ENCODE measurements around the gene GAMT. TPM values are rescaled to one million over a fixed set of nuclear protein-coding genes. Genes with fewer than 3 reads are reported as not detected.

Gene GAMT
- total and polyA plus RNA-seq, 2 of the 13 experiments (the other 11 are each of a cell fraction or from before 2014, with no cell fraction given), result 115 to 124 TPM

GRCh38 chr19:1438035-1438932, 36.9 kb upstream of the GAMT start, which contains the start of gene RPS15 (continued):
- TF ChIP-seq SAFB2 (CRISPR knock-in tag; IDR thresholded peaks at IDR 0.05; ENCODE audit: borderline replicate concordance, low read depth) (no peak), HMG20A (CRISPR knock-in tag; IDR thresholded peaks at IDR 0.05; ENCODE audit: borderline replicate concordance) (peak; percentile 43), POLR2AphosphoS5 (IDR thresholded peaks at IDR 0.05; ENCODE audit: low read depth, low read length) (peak; percentile 98), ZNF460 (CRISPR knock-in tag; IDR thresholded peaks at IDR 0.05; ENCODE audit: borderline replicate concordance) (peak; percentile 73; the same call in 1 of the 2 replicates), ZNF678 (CRISPR knock-in tag; IDR thresholded peaks at IDR 0.05) (peak; percentile 90), ATM (IDR thresholded peaks at IDR 0.05; ENCODE audit: borderline replicate concordance) (no peak), ZNF230 (CRISPR knock-in tag; IDR thresholded peaks at IDR 0.05) (peak; percentile 95), ZNF530 (CRISPR knock-in tag; IDR thresholded peaks at IDR 0.05; ENCODE audit: low read depth) (no peak), ZNF121 (CRISPR knock-in tag; IDR thresholded peaks at IDR 0.05) (no peak; the same call in 1 of the 2 replicates), NFE2L1 (CRISPR knock-in tag; IDR thresholded peaks at IDR 0.05; ENCODE audit: borderline replicate concordance) (peak; percentile 67; the same call in 1 of the 2 replicates), CBX2 (IDR thresholded peaks at IDR 0.05; ENCODE audit: low read depth, low read length) (no peak), CBX2 (CRISPR knock-in tag; IDR thresholded peaks at IDR 0.05; ENCODE audit: low read depth) (no peak), SP2 (CRISPR knock-in tag; IDR thresholded peaks at IDR 0.05) (peak; percentile 94), ZNF34 (CRISPR knock-in tag; IDR thresholded peaks at IDR 0.05; ENCODE audit: borderline replicate concordance) (peak; percentile 86), SRSF9 (IDR thresholded peaks at IDR 0.05; ENCODE audit: borderline replicate concordance, insufficient read depth, low read depth, low read length, poor library complexity, severe bottlenecking) (no peak), ZNF670 (CRISPR knock-in tag; IDR thresholded peaks at IDR 0.05; ENCODE audit: borderline replicate concordance) (peak; percentile 96)
- TF ChIP-seq, protein P1, sequence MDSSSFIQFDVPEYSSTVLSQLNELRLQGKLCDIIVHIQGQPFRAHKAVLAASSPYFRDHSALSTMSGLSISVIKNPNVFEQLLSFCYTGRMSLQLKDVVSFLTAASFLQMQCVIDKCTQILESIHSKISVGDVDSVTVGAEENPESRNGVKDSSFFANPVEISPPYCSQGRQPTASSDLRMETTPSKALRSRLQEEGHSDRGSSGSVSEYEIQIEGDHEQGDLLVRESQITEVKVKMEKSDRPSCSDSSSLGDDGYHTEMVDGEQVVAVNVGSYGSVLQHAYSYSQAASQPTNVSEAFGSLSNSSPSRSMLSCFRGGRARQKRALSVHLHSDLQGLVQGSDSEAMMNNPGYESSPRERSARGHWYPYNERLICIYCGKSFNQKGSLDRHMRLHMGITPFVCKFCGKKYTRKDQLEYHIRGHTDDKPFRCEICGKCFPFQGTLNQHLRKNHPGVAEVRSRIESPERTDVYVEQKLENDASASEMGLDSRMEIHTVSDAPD (CRISPR knock-in tag; IDR thresholded peaks at IDR 0.05), result no peak
- TF ChIP-seq, protein P2, sequence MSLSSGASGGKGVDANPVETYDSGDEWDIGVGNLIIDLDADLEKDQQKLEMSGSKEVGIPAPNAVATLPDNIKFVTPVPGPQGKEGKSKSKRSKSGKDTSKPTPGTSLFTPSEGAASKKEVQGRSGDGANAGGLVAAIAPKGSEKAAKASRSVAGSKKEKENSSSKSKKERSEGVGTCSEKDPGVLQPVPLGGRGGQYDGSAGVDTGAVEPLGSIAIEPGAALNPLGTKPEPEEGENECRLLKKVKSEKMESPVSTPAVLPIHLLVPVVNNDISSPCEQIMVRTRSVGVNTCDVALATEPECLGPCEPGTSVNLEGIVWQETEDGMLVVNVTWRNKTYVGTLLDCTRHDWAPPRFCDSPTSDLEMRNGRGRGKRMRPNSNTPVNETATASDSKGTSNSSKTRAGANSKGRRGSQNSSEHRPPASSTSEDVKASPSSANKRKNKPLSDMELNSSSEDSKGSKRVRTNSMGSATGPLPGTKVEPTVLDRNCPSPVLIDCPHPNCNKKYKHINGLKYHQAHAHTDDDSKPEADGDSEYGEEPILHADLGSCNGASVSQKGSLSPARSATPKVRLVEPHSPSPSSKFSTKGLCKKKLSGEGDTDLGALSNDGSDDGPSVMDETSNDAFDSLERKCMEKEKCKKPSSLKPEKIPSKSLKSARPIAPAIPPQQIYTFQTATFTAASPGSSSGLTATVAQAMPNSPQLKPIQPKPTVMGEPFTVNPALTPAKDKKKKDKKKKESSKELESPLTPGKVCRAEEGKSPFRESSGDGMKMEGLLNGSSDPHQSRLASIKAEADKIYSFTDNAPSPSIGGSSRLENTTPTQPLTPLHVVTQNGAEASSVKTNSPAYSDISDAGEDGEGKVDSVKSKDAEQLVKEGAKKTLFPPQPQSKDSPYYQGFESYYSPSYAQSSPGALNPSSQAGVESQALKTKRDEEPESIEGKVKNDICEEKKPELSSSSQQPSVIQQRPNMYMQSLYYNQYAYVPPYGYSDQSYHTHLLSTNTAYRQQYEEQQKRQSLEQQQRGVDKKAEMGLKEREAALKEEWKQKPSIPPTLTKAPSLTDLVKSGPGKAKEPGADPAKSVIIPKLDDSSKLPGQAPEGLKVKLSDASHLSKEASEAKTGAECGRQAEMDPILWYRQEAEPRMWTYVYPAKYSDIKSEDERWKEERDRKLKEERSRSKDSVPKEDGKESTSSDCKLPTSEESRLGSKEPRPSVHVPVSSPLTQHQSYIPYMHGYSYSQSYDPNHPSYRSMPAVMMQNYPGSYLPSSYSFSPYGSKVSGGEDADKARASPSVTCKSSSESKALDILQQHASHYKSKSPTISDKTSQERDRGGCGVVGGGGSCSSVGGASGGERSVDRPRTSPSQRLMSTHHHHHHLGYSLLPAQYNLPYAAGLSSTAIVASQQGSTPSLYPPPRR (CRISPR knock-in tag; IDR thresholded peaks at IDR 0.05; ENCODE audit: borderline replicate concordance), result peak; percentile 79; the same call in 1 of the 2 replicates
- TF ChIP-seq, protein P3, sequence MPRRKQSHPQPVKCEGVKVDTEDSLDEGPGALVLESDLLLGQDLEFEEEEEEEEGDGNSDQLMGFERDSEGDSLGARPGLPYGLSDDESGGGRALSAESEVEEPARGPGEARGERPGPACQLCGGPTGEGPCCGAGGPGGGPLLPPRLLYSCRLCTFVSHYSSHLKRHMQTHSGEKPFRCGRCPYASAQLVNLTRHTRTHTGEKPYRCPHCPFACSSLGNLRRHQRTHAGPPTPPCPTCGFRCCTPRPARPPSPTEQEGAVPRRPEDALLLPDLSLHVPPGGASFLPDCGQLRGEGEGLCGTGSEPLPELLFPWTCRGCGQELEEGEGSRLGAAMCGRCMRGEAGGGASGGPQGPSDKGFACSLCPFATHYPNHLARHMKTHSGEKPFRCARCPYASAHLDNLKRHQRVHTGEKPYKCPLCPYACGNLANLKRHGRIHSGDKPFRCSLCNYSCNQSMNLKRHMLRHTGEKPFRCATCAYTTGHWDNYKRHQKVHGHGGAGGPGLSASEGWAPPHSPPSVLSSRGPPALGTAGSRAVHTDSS (CRISPR knock-in tag; conservative IDR thresholded peaks at IDR 0.05), result no peak
- TF ChIP-seq, protein P4, sequence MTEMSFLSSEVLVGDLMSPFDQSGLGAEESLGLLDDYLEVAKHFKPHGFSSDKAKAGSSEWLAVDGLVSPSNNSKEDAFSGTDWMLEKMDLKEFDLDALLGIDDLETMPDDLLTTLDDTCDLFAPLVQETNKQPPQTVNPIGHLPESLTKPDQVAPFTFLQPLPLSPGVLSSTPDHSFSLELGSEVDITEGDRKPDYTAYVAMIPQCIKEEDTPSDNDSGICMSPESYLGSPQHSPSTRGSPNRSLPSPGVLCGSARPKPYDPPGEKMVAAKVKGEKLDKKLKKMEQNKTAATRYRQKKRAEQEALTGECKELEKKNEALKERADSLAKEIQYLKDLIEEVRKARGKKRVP (CRISPR knock-in tag; IDR thresholded peaks at IDR 0.05), result peak in 1 of 2 experiments; percentile 57; a peak in 1 of 4 replicates

Data from HepG2 (cell line).